Left ventricle myocardium inferior (tissue), 1 donor: ENCODE measurements around the gene PTPRN2. TPM values are rescaled to one million over a fixed set of nuclear protein-coding genes. Genes with fewer than 3 reads are reported as not detected.

Source experiments
- DNase-seq: peaks from one replicate; pipeline ENCODE4 v3.0.0-alpha.2; 2020
- H3K27ac ChIP-seq: fragments of 200-600 bp; replicated peaks from 2 replicates; pipeline ENCODE4 v1.8.0; 2021
- H3K27me3 ChIP-seq: fragments of 200-600 bp; 2 replicates; pipeline ENCODE4 v1.8.0; 2021; ENCODE audit warnings: low read depth
- H3K36me3 ChIP-seq: fragments of 200-600 bp; 2 replicates; pipeline ENCODE4 v1.8.0; 2021
- H3K4me1 ChIP-seq: fragments of 200-600 bp; 2 replicates; pipeline ENCODE4 v1.8.0; 2021
- H3K4me3 ChIP-seq: fragments of 200-600 bp; 2 replicates; pipeline ENCODE4 v1.8.0; 2021; ENCODE audit warnings: mild to moderate bottlenecking, moderate library complexity
- H3K9me3 ChIP-seq: fragments of 200-600 bp; replicated peaks from 2 replicates; pipeline ENCODE4 v1.8.0; 2021
- intact Hi-C: fragments of 100-400 bp; cut with micrococcal nuclease; formaldehyde crosslinking; loops from one replicate; pipeline ENCODE4 v1.11.0; 2022
- total RNA-seq: library from RNA; stranded (reverse); fragmentation: NEBNext Ultra II Directional; extraction: Animal tissue kit (Norgen Biotek cat#: 25700); gene quantifications from one replicate; pipeline ENCODE4 v1.2.1, GENCODE V29; 2021
- TF ChIP-seq, protein P1 (sequence below): fragments of 200-600 bp; IDR thresholded peaks from 2 replicates; pipeline ENCODE4 v1.8.0; 2021; ENCODE audit warnings: antibody characterized with exemption, mild to moderate bottlenecking, borderline replicate concordance
- donor health status: DM: no; HTN: yes; CAD: no; lungs with severe emphysema.

Gene PTPRN2
- total RNA-seq, 1 donor from 2014 or later = 1.3 TPM

DNA sequence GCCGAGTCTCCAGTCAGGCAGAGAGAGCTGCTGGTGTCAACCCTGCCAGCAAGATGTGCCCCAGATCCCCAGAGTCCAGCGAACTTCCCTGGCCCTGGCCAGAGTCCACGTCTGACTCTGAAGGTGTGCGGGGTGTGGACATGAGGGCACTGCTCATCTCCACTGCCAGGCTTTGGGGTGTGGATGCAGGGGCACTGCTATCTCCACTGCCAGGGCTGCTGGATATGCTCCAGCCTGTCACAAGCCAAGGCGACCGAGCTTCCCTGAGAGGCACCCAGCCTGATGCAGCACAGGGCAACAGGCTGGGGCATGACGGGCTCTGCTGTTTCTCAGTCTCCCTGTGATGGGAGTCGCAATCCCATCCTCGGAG lies 596.8 kb downstream of the PTPRN2 start:
- intact Hi-C loops = no loop called here
- H3K27ac ChIP-seq = no peak overlapping the region
- H3K36me3 ChIP-seq = no peaks in the 10 kb centered on the region
- H3K27me3 ChIP-seq = peaks cover 83% of the 10 kb centered on the region
- TF ChIP-seq, protein P1, sequence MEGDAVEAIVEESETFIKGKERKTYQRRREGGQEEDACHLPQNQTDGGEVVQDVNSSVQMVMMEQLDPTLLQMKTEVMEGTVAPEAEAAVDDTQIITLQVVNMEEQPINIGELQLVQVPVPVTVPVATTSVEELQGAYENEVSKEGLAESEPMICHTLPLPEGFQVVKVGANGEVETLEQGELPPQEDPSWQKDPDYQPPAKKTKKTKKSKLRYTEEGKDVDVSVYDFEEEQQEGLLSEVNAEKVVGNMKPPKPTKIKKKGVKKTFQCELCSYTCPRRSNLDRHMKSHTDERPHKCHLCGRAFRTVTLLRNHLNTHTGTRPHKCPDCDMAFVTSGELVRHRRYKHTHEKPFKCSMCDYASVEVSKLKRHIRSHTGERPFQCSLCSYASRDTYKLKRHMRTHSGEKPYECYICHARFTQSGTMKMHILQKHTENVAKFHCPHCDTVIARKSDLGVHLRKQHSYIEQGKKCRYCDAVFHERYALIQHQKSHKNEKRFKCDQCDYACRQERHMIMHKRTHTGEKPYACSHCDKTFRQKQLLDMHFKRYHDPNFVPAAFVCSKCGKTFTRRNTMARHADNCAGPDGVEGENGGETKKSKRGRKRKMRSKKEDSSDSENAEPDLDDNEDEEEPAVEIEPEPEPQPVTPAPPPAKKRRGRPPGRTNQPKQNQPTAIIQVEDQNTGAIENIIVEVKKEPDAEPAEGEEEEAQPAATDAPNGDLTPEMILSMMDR = no peak
- H3K4me3 ChIP-seq = no peak overlapping the region
- no peaks in the 10 kb centered on the region for H3K4me1 ChIP-seq
- no peak for DNase-seq
- H3K9me3 ChIP-seq = peaks cover 4% of the 10 kb centered on the region

DNA sequence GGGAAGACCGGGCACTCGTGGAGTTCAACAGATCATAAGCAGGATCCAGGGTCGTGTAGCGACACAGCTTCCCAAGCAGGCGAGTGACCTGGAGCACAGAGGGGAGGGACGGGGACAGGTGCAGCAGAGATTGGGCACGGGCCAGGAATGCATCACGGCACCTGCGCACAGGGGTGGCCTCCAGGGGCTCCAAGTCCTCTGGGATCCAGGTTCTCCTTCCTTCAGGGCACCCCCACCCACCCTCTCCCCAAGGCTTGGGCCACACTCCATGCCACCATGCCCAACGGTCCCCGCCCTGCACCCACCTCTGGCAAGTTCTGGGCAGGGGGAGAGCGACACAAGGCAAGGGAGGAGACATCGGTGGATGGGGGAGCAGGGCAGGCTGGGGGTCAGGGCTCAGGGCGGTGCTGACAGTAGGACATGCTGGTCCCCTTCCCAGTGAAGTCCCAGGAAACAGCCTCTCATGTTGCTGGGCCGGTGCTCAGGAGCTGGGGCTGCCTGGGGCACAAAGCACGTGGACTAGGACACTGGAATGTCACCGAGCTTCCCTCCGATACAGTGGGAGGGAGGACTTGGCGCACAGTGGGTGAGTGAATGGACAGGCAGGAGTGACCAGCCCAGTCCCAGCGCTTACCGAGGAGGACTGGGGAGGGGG lies 597.3 kb downstream of the PTPRN2 start:
- DNase-seq = no peak
- intact Hi-C loops = no loop called here
- Histone ChIP-seq H3K4me3 (no peak overlapping the region), H3K9me3 (no peaks in the 10 kb centered on the region), H3K27ac (no peak overlapping the region), H3K27me3 (peaks cover 81% of the 10 kb centered on the region), H3K36me3 (no peaks in the 10 kb centered on the region), H3K4me1 (no peaks in the 10 kb centered on the region)
- TF ChIP-seq, protein P1 = no peak

DNA sequence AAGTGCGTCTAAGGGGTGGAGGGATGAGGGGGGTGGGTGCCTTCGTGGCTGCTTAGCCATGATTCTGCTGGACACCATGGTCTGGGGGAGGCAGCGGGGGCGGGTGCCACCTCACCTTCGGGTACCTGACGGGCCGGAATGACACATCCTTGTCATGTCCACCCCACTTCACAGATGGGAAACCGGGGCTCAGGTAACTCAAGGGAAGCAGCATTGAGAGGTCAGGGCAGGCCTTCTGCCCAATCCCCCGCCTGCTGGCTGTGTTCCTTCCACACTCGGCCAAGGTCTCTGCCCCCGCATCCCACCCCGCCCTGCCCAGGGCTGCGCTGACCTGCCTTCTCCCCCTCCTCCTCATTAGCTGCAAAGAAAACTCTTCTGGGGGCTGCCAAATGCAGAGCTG lies 598.0 kb downstream of the PTPRN2 start:
- no peaks in the 10 kb centered on the region for H3K36me3 ChIP-seq
- H3K9me3 ChIP-seq = no peaks in the 10 kb centered on the region
- TF ChIP-seq, protein P1 = no peak
- no peak for DNase-seq
- H3K27me3 ChIP-seq = peaks cover 78% of the 10 kb centered on the region
- intact Hi-C loops = no loop called here
- H3K4me3 ChIP-seq = no peak overlapping the region
- no peak overlapping the region for H3K27ac ChIP-seq
- no peaks in the 10 kb centered on the region for H3K4me1 ChIP-seq

DNA sequence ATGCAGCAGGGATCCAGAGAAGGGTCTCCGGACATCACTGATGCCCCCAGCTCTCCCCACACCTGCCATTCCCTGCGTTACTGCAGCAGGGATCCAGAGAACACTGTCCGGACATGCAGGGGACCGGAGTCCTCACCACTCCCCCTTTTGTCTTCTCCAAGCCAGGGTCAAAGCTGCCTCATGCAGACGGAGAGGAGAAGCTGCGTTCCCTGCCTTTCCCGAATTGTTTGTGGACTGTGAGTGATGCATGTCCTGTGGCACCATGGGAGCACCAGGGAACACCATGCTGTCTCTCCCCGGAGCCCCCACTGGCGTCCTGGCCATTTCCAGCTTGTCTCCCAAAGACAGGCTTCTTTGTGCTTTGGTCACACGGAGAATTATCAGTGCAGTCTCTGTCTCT lies 599.7 kb downstream of the PTPRN2 start:
- Histone ChIP-seq H3K9me3 (no peaks in the 10 kb centered on the region), H3K36me3 (no peaks in the 10 kb centered on the region), H3K27me3 (peaks cover 66% of the 10 kb centered on the region), H3K4me3 (no peak overlapping the region), H3K4me1 (no peaks in the 10 kb centered on the region), H3K27ac (no peak overlapping the region)
- TF ChIP-seq, protein P1 = no peak
- intact Hi-C loops = no loop called here
- no peak for DNase-seq

DNA sequence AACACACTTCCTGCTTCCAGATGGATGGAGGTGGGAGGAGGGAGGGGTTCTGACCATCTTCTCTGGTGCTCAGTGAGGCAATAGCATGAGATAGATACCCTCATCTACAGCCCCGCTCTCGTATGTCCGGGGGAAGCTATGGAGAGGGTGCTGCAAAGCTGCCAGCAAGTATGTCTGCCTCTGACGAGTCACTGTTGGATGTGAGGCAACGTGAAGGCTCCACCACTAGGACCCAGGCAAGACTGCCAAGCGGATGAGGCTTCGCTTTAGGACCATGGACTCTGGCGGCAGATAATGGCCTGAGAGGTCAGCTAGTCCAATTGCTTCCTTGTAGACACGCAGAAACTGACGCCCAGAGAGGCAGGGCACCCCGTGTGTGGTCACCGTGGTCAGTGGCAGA lies 601.6 kb downstream of the PTPRN2 start:
- intact Hi-C loops = no loop called here
- DNase-seq = no peak
- TF ChIP-seq, protein P1 = no peak
- Histone ChIP-seq H3K27ac (no peak overlapping the region), H3K27me3 (peaks cover 58% of the 10 kb centered on the region), H3K4me1 (no peaks in the 10 kb centered on the region), H3K9me3 (no peaks in the 10 kb centered on the region), H3K36me3 (no peaks in the 10 kb centered on the region), H3K4me3 (no peak overlapping the region)

DNA sequence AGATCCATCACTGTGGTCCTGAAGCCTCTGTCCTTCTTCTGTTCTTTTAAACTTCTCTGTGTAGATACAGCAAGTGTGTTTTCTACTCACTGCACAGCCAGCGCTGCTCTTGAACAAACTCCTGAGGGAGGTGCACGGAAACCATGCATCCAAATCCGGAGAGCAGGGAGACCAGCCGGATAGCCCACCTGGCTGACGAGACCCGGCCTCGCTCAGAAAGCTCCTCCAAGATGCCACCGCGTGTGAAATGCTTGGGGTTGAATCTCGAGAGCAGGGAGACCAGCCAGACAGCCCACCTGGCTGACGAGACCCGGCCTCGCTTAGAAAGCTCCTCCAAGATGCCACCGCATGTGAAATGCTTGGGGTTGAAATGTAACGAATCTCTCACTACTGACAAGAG lies 602.0 kb downstream of the PTPRN2 start:
- no peak overlapping the region for H3K27ac ChIP-seq
- no peak for DNase-seq
- H3K4me3 ChIP-seq = no peak overlapping the region
- TF ChIP-seq, protein P1 = no peak
- no peaks in the 10 kb centered on the region for H3K4me1 ChIP-seq
- H3K36me3 ChIP-seq = no peaks in the 10 kb centered on the region
- H3K9me3 ChIP-seq = no peaks in the 10 kb centered on the region
- intact Hi-C loops = no loop called here
- H3K27me3 ChIP-seq = peaks cover 59% of the 10 kb centered on the region
